Subcutaneous abdominal adipose tissue (tissue), 5 donors: ENCODE data around the gene APOC3.

Experiments
- H3K27ac ChIP-seq: one replicate; pipeline ENCODE4 v1.7.0; 2013; ENCODE audit warnings: low read depth, mild to moderate bottlenecking, inconsistent platforms, low read length, moderate library complexity
- H3K27me3 ChIP-seq, 5 donors: one replicate each; pipeline ENCODE4 v1.7.0; 2013; ENCODE audit warnings: low read length in 5 of 5, inconsistent platforms in 1 of 5; ENCODE audit not compliant: control insufficient read depth in 5 of 5, insufficient read depth in 4 of 5
- H3K36me3 ChIP-seq, 5 donors: one replicate each; pipeline ENCODE4 v1.7.0; 2013; ENCODE audit warnings: low read length in 5 of 5; ENCODE audit not compliant: control insufficient read depth in 5 of 5, insufficient read depth in 5 of 5
- H3K4me1 ChIP-seq, 5 donors: one replicate each; pipeline ENCODE4 v1.7.0; 2013; ENCODE audit warnings: low read length in 5 of 5, mild to moderate bottlenecking in 3 of 5, moderate library complexity in 1 of 5; ENCODE audit not compliant: control insufficient read depth in 5 of 5, insufficient read depth in 5 of 5
- H3K4me3 ChIP-seq, 5 donors: one replicate each; pipeline ENCODE4 v1.7.0; 2013; ENCODE audit warnings: low read length in 5 of 5, low read depth in 1 of 5
- H3K9ac ChIP-seq, 5 donors: one replicate each; pipeline ENCODE4 v1.7.0; 2013; ENCODE audit warnings: low read length in 5 of 5, mild to moderate bottlenecking in 4 of 5, moderate library complexity in 3 of 5
- H3K9me3 ChIP-seq, 5 donors: one replicate each; pipeline ENCODE4 v1.7.0; 2013; ENCODE audit warnings: low read length in 5 of 5; ENCODE audit not compliant: control insufficient read depth in 5 of 5
- donor health status: healthy.
- donor health status: healthy.
- donor health status: healthy.
- donor health status: healthy.
- donor health status: healthy.

Gene APOC3

DNA sequence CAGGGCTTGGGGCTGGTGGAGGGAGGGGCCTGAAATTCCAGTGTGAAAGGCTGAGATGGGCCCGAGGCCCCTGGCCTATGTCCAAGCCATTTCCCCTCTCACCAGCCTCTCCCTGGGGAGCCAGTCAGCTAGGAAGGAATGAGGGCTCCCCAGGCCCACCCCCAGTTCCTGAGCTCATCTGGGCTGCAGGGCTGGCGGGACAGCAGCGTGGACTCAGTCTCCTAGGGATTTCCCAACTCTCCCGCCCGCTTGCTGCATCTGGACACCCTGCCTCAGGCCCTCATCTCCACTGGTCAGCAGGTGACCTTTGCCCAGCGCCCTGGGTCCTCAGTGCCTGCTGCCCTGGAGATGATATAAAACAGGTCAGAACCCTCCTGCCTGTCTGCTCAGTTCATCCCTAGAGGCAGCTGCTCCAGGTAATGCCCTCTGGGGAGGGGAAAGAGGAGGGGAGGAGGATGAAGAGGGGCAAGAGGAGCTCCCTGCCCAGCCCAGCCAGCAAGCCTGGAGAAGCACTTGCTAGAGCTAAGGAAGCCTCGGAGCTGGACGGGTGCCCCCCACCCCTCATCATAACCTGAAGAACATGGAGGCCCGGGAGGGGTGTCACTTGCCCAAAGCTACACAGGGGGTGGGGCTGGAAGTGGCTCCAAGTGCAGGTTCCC is at the start of gene APOC3:
Gene APOC3, plus strand, starts transcription at position 383 of the 659 bp plus-strand sequence. CDS start 676 bp downstream, outside the sequence.
- Histone ChIP-seq H3K27ac (no peak within 1 kb of the TSS), H3K9ac (no peak within 1 kb of the TSS)

DNA sequence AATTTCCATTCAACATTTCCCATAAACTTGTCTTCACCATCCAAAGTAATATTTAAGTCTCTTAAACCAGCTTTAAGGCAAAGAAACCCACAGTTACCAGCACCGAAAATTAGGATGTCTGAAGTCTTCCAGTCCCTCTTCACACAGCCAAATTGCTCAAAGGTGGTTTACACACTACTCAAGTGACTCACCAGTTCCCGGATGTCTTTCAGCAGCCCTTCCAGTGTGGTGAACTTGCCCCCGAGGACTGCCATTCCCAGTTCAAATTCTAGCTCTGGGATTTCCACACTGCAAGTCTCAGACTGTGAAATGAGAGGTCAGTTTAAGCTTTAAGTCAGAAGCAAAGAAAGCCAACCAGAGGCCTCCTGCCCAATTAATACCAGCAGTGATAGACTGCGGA is 47.0 kb upstream of the APOC3 start:
- Histone ChIP-seq H3K4me3 (no peak overlapping the region), H3K9me3 (no peaks in the 10 kb centered on the region), H3K27me3 (no peaks in the 10 kb centered on the region), H3K36me3 (peaks cover 37 to 85% (median 73%) of the 10 kb centered on the region in 5 donors), H3K27ac (no peak overlapping the region), H3K4me1 (peaks cover 7 to 13% (median 12%) of the 10 kb centered on the region in 5 donors), H3K9ac (no peak overlapping the region)

More for the DNA sequence above, at the start of gene APOC3:
- Histone ChIP-seq H3K9me3 (no peaks in the 10 kb centered on the region), H3K4me1 (peaks cover under 1 to 10% (median 9%) of the 10 kb centered on the region in 5 donors), H3K36me3 (no peaks in the 10 kb centered on the region), H3K4me3 (no peak within 1 kb of the TSS), H3K27me3 (no peaks in the 10 kb centered on the region)

DNA sequence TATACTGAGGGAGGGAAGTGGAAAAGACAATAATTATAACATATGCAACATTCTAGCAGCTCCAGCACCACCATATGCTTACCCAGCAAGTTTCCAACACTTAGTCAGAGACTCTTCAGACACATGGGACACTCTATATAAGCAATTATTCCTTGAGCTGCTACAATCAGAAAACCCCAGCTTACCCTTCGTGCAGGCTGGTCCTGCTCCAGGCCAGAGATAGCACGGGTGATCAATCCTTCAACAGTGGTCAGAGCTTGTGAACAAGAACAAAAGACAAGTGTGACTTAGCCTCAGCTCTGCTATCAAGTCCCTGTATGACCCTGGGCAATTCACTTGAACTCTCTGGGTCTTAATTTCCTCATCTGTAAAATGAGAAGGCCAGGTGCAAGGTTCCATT is 43.4 kb upstream of the APOC3 start:
- Histone ChIP-seq H3K27me3 (no peaks in the 10 kb centered on the region), H3K4me1 (peaks cover 11 to 25% (median 23%) of the 10 kb centered on the region in 5 donors), H3K4me3 (peak overlapping the region in 1 of 5 donors; percentile 84), H3K27ac (no peak overlapping the region), H3K9me3 (no peaks in the 10 kb centered on the region), H3K9ac (peak overlapping the region in 1 of 5 donors; percentile 92), H3K36me3 (peaks cover 18 to 52% (median 43%) of the 10 kb centered on the region in 5 donors)

DNA sequence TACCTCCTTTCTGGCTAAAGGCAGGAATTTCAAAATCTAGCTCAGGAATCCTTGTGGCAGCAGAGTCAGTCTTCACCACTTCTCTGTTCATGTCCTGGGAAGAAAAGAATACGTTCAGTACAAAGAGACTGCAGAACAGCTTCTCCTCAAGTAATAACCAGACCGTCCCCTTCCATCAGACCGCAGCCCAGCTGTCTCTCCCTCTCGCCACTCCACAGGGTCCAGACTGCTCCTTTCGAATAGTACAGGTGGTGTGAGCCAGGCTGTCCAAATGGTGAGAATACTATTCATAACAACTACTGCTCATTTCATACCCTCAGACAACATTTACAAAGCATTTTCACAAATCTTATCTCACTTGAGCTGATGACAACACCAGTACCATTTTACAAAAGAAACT is 42.7 kb upstream of the APOC3 start:
- no peak overlapping the region for H3K27ac ChIP-seq
- no peaks in the 10 kb centered on the region for H3K27me3 ChIP-seq

DNA sequence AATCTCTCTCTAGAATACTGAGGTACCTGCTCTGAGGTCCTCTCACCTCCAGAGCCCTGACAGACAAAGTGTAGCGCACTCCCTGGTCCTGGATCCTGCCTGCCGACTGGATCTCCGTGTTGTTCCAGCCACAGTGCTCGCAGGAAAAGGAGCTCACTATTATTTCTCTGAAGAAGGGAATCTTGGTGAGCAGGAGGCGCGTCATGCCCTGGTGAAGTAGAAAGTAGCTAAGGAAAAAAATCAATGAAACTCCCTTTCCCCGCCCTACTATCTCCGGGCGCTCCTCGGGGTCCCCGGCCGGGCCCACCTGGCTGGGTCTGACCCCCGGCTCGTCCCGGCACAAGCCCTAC is 42.3 kb upstream of the APOC3 start:
- H3K27ac ChIP-seq: peak overlapping the region; percentile 80

More for the DNA sequence above, 42.7 kb upstream of the APOC3 start:
- Histone ChIP-seq H3K36me3 (peaks cover 17 to 46% (median 41%) of the 10 kb centered on the region in 5 donors), H3K9ac (peak overlapping the region; percentile 85 to 94 (median 88)), H3K4me3 (peak overlapping the region; percentile 76 to 93 (median 84)), H3K4me1 (peaks cover 11 to 32% (median 28%) of the 10 kb centered on the region in 5 donors), H3K9me3 (no peaks in the 10 kb centered on the region)

DNA sequence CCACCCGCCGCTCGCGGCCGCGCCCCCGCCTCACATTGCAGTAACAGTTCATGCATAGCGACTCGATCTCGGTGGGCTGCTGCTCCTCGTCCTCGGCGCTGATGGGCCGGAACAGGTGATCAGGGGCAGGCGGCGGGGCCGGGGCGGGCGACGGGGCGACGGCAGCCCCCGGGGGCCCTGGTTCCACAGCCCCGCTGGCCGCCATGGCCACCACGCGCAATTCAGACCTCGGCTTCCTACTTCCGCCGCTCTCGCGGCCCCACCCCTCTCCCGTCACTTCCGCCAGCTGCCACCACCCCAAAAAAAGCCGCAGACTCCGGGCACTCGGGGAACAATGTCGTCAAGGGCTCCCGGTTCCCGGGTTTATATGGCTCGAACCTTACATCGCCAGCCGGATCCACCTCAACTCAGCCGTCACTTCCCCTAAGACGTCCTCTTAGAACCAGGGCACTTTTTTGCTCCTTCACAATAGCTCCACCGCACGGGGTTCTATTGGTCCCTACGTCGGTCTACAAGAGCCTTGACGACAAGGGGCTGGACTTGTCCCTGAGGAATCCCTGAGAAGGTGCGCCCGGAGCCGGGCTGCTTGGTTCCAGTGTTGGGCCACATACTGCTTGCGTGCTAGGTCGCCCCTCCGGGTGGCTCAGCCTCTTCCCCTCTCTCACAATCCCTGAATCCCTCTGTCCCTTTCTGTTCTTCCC is 41.8 kb upstream of the APOC3 start, which contains the start of gene ZPR1:
Gene ZPR1, minus strand, starts transcription at position 238 of the 701 bp plus-strand sequence. Its CDS starts 33 bp downstream, at position 205.
- Histone ChIP-seq H3K4me3 (peak within 1 kb of the TSS; percentile 76 to 93 (median 84)), H3K4me1 (peaks cover 11 to 42% (median 36%) of the 10 kb centered on the region in 5 donors), H3K9ac (peak within 1 kb of the TSS; percentile 85 to 94 (median 88)), H3K9me3 (no peaks in the 10 kb centered on the region), H3K27ac (peak within 1 kb of the TSS; percentile 80), H3K27me3 (no peaks in the 10 kb centered on the region), H3K36me3 (peaks cover 9 to 36% (median 31%) of the 10 kb centered on the region in 5 donors)

More for the DNA sequence above, 42.3 kb upstream of the APOC3 start:
- Histone ChIP-seq H3K4me1 (peaks cover 11 to 36% (median 31%) of the 10 kb centered on the region in 5 donors), H3K9me3 (no peaks in the 10 kb centered on the region), H3K27me3 (no peaks in the 10 kb centered on the region), H3K9ac (peak overlapping the region; percentile 85 to 94 (median 88)), H3K4me3 (peak overlapping the region; percentile 76 to 93 (median 84)), H3K36me3 (peaks cover 14 to 41% (median 36%) of the 10 kb centered on the region in 5 donors)

DNA sequence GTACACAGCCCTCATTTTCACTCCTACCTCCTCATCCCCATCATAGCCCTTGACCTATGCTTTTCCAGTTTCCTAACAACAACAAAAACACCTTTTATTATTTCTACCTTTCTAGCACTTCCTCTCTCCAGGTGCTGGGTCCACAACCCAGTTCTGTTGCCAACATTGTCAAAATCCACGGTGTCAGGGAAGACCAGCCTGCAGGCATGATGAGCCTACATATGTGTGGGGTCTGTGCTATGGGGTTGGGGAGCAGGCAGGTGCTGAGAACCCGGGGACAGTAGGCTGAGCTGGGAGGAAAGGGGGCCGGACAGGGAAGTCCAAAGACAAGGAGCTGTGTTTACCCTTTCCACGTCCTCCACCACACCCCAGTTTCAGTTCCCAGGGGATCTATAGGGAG is 41.2 kb upstream of the APOC3 start:
- Histone ChIP-seq H3K4me3 (peak overlapping the region; percentile 76 to 91 (median 84)), H3K9ac (peak overlapping the region in 4 of 5 donors; percentile 85 to 92 (median 88)), H3K9me3 (no peaks in the 10 kb centered on the region), H3K27ac (peak overlapping the region; percentile 80), H3K4me1 (peaks cover 11 to 48% (median 38%) of the 10 kb centered on the region in 5 donors), H3K36me3 (peaks cover 5 to 30% (median 25%) of the 10 kb centered on the region in 5 donors), H3K27me3 (no peaks in the 10 kb centered on the region)

DNA sequence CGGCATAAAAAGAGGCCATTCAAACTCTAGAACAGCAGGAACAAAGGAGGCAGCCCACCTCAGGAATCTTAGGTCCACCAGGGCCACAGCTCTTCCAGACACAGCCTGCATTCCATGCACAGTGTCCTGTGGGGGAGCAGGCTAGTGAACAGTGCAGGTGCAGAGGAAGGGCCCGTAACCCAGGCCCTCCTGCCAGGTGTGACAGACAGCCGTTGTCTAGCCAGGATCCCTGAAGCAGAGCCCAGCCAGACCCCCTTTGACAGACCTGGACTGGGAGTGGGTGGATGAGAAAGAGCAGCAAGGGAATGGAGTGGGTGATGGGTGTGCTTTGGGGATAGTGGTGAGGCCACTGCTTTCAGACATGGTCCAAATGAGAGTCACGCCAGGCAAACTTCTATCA is 40.7 kb upstream of the APOC3 start:
- Histone ChIP-seq H3K36me3 (peaks cover under 1 to 26% (median 25%) of the 10 kb centered on the region in 5 donors), H3K27ac (no peak overlapping the region), H3K4me3 (no peak overlapping the region), H3K9me3 (no peaks in the 10 kb centered on the region), H3K4me1 (peaks cover 11 to 48% (median 38%) of the 10 kb centered on the region in 5 donors), H3K27me3 (no peaks in the 10 kb centered on the region), H3K9ac (no peak overlapping the region)

DNA sequence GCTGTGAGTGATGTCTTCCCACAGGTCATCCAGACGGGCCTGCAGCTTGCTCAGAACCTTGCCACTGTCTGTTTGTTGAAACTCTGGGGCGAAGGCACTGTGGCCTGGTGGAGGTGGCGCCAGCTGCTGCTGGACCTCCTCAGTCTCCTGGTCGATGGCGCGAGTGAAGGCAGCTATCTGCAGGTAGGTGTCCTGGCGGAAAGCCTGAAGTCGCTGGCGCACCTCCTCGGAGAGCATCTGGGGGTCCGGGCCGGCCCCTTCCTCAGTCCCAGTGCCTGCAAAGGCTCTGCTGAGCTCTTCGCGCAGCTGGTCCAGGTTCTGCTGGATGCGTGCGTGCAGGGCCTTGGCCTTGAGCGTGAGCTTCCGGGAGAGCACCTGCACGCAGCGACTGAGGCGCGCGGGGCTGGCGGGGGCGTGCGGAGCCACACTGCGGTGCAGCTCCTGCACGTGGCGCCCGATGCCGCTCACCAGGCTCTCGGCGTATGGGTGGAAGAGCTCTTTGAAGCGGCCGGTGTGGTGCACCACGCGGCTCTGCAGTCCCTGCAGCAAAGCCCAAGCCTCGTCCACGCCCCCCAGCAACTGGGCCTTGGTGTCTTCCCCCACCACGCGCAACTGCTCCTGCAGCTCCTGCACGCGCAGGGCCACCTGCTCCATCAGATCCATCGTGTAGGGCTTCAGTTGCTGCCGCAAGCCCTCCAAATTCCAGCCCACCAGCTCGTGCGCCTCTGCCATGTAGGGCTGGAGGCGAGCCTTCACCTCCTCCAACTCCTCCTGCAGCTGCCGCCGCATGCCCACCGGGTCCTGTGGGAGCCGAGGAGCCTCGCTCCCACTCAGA is 39.3 kb upstream of the APOC3 start:
- Histone ChIP-seq H3K9ac (no peak overlapping the region), H3K36me3 (peaks cover 0 to 12% (median 11%) of the 10 kb centered on the region in 5 donors), H3K9me3 (no peaks in the 10 kb centered on the region), H3K4me1 (peaks cover 11 to 48% (median 38%) of the 10 kb centered on the region in 5 donors), H3K27ac (no peak overlapping the region), H3K4me3 (no peak overlapping the region), H3K27me3 (no peaks in the 10 kb centered on the region)
